ENCODE results near the gene ARHGAP23. TPM values are rescaled to one million over a fixed set of nuclear protein-coding genes. Genes with fewer than 3 reads are reported as not detected.

Gene ARHGAP23
- total RNA-seq, 1 donor from 2014 or later, result 157 TPM

GRCh38 chr17:38504216-38504615, 76.0 kb downstream of the ARHGAP23 start:
- no peak for DNase-seq (ENCODE audit: low spot score)
- Mint-ChIP-seq H3K9me3 (ENCODE audit: low read depth) (no peaks in the 10 kb centered on the region), H3K27me3 (ENCODE audit: low read depth) (no peaks in the 10 kb centered on the region), H3K4me1 (ENCODE audit: low read depth) (peaks cover 21% of the 10 kb centered on the region), H3K4me3 (ENCODE audit: unreplicated experiment) (no peak overlapping the region), H3K27ac (ENCODE audit: unreplicated experiment) (no peak overlapping the region), H3K36me3 (ENCODE audit: low read depth) (peaks cover 31% of the 10 kb centered on the region)
- TF ChIP-seq CTCF (IDR thresholded peaks at IDR 0.05), result no peak

- peak; percentile 34 for TF ChIP-seq CTCF (IDR thresholded peaks at IDR 0.05)
- Mint-ChIP-seq H3K27me3 (ENCODE audit: low read depth) (no peaks in the 10 kb centered on the region), H3K9me3 (ENCODE audit: low read depth) (no peaks in the 10 kb centered on the region), H3K4me3 (ENCODE audit: unreplicated experiment) (no peak overlapping the region), H3K27ac (ENCODE audit: unreplicated experiment) (peak overlapping the region; percentile 94), H3K4me1 (ENCODE audit: low read depth) (peaks cover 37% of the 10 kb centered on the region), H3K36me3 (ENCODE audit: low read depth) (peaks cover 21% of the 10 kb centered on the region)
- no peak for DNase-seq (ENCODE audit: low spot score)
These were observed 79.2 kb downstream of the ARHGAP23 start for GRCh38 chr17:38507436-38507835.

GRCh38 chr17:38507921-38508569, 79.8 kb downstream of the ARHGAP23 start:
- Mint-ChIP-seq H3K36me3 (ENCODE audit: low read depth) (peaks cover 16% of the 10 kb centered on the region), H3K27me3 (ENCODE audit: low read depth) (no peaks in the 10 kb centered on the region), H3K4me3 (ENCODE audit: unreplicated experiment) (peak overlapping the region; percentile 23), H3K9me3 (ENCODE audit: low read depth) (no peaks in the 10 kb centered on the region), H3K4me1 (ENCODE audit: low read depth) (peaks cover 37% of the 10 kb centered on the region), H3K27ac (ENCODE audit: unreplicated experiment) (peak overlapping the region; percentile 94)
- no peak for TF ChIP-seq CTCF (IDR thresholded peaks at IDR 0.05)
- no peak for DNase-seq (ENCODE audit: low spot score)

GRCh38 chr17:38508570-38508950, 80.3 kb downstream of the ARHGAP23 start:
- Mint-ChIP-seq H3K27me3 (ENCODE audit: low read depth) (no peaks in the 10 kb centered on the region), H3K27ac (ENCODE audit: unreplicated experiment) (peak overlapping the region; percentile 94), H3K36me3 (ENCODE audit: low read depth) (peaks cover 14% of the 10 kb centered on the region), H3K4me1 (ENCODE audit: low read depth) (peaks cover 37% of the 10 kb centered on the region), H3K4me3 (ENCODE audit: unreplicated experiment) (peak overlapping the region; percentile 23), H3K9me3 (ENCODE audit: low read depth) (no peaks in the 10 kb centered on the region)
- no peak for DNase-seq (ENCODE audit: low spot score)
- no peak for TF ChIP-seq CTCF (IDR thresholded peaks at IDR 0.05)

GRCh38 chr17:38508954-38509771, 80.9 kb downstream of the ARHGAP23 start:
- Mint-ChIP-seq H3K4me3 (ENCODE audit: unreplicated experiment) (peak overlapping the region; percentile 74), H3K4me1 (ENCODE audit: low read depth) (peaks cover 37% of the 10 kb centered on the region), H3K27me3 (ENCODE audit: low read depth) (no peaks in the 10 kb centered on the region), H3K9me3 (ENCODE audit: low read depth) (no peaks in the 10 kb centered on the region), H3K36me3 (ENCODE audit: low read depth) (peaks cover 8% of the 10 kb centered on the region), H3K27ac (ENCODE audit: unreplicated experiment) (peak overlapping the region; percentile 94)
- no peak for DNase-seq (ENCODE audit: low spot score)
- peak; percentile 90 for TF ChIP-seq CTCF (IDR thresholded peaks at IDR 0.05)

All from chondrocyte (in vitro differentiated cells).